ENCODE results near the gene SLC26A9.

SLC26A9 gene

DNA sequence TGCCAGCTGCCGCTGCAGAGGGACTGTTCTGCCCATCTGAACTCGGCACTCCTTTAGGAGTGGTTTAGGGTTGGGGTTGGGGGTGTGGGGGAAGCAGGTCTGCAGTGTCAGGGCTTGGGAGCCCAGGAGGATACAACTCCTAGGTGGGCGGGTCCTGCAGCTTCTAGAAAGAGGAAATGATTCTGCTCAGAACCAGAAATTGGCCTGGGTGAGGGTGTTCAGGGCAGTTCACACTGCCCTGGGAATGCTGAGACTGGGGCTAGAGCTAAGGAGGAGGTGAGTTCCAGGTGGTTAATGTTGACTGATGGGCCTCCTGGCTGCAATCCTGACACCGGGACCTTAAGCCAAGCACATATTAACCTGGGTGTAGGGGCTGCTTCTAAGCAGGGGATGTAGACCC, 4.8 kb upstream of the SLC26A9 start:
- H3K9me3 ChIP-seq (ENCODE audit: control insufficient read depth, low read length): no peaks in the 10 kb centered on the region
- no peak overlapping the region for H3K4me3 ChIP-seq (ENCODE audit: insufficient read depth in 1 of 2, low read depth in 1 of 2, low read length in 2 of 2)
- H3K4ac ChIP-seq (ENCODE audit: low read depth in 1 of 2, low read length in 2 of 2): no peak overlapping the region
- H2BK120ac ChIP-seq (ENCODE audit: low read depth, low read length): no peak overlapping the region
- H3K36me3 ChIP-seq (ENCODE audit: control insufficient read depth in 1 of 2, insufficient read depth in 2 of 2, low read depth in 1 of 2, low read length in 2 of 2): no peaks in the 10 kb centered on the region
- H3K18ac ChIP-seq (ENCODE audit: low read depth in 1 of 2, low read length in 2 of 2): no peak overlapping the region
- H3K79me1 ChIP-seq (replicated peaks; ENCODE audit: low read length, poor library complexity, severe bottlenecking): no peaks in the 10 kb centered on the region
- no peak overlapping the region for H2AFZ ChIP-seq (ENCODE audit: low read depth, low read length)
- H3K4me1 ChIP-seq (ENCODE audit: control insufficient read depth, insufficient read depth, low read depth, low read length): no peaks in the 10 kb centered on the region
- no peak overlapping the region for H2BK15ac ChIP-seq (ENCODE audit: low read depth, poor library complexity, severe bottlenecking)
- H2BK12ac ChIP-seq (ENCODE audit: low read length in 2 of 2): no peak overlapping the region
- H4K91ac ChIP-seq (ENCODE audit: low read length): no peak overlapping the region
- no peak overlapping the region for H3K23ac ChIP-seq (ENCODE audit: low read length in 2 of 2)
- no peak overlapping the region for H3K4me2 ChIP-seq (ENCODE audit: low read length, poor library complexity, severe bottlenecking)
- no peak overlapping the region for H2BK5ac ChIP-seq (ENCODE audit: low read depth, low read length, poor library complexity, severe bottlenecking)
- 92% methylated on average over 4 of the region's 4 CpGs for WGBS
- DNase-seq: no peak
- no peak overlapping the region for H3K9ac ChIP-seq (ENCODE audit: low read length)
- no peak overlapping the region for H4K8ac ChIP-seq (ENCODE audit: low read length)
- H3K14ac ChIP-seq (ENCODE audit: low read length in 2 of 2): no peak overlapping the region
- H3K27me3 ChIP-seq (ENCODE audit: control insufficient read depth in 1 of 2, insufficient read depth in 1 of 2, low read length in 2 of 2): peaks cover 47 to 80% of the 10 kb centered on the region in 2 experiments
- no peak overlapping the region for H3K27ac ChIP-seq (ENCODE audit: low read length, poor library complexity, severe bottlenecking)
- no peak overlapping the region for H2AK5ac ChIP-seq (ENCODE audit: low read length, severe bottlenecking)

DNA sequence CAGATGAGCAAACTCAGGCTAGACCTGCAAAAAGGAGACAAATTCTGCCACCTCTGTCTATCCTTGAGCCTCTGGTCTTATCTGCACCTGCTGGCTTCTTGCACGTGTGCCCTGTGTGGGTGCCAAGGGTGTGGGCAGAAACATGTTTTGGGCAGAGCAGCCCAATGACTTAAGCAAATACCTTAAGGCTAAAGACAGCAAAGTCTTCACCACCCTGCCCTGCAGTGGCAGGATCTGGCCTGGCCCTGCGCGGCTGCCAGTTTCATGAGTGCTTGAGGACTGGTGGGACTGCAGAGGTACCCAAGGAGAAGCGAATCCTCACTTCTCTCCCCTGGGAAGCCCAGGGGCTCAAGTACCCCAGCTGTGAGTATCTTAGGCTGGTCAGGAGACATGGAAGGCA, 3.8 kb upstream of the SLC26A9 start:
- H3K9ac ChIP-seq (ENCODE audit: low read length): no peak overlapping the region
- no peak overlapping the region for H4K91ac ChIP-seq (ENCODE audit: low read length)
- H3K4me2 ChIP-seq (ENCODE audit: low read length, poor library complexity, severe bottlenecking): no peak overlapping the region
- no peaks in the 10 kb centered on the region for H3K36me3 ChIP-seq (ENCODE audit: control insufficient read depth in 1 of 2, insufficient read depth in 2 of 2, low read depth in 1 of 2, low read length in 2 of 2)
- peak overlapping the region in 1 of 2 experiments; percentile 66 for H3K14ac ChIP-seq (ENCODE audit: low read length in 2 of 2)
- peaks cover 57 to 87% of the 10 kb centered on the region in 2 experiments for H3K27me3 ChIP-seq (ENCODE audit: control insufficient read depth in 1 of 2, insufficient read depth in 1 of 2, low read length in 2 of 2)
- no peak overlapping the region for H2BK5ac ChIP-seq (ENCODE audit: low read depth, low read length, poor library complexity, severe bottlenecking)
- H2BK12ac ChIP-seq (ENCODE audit: low read length in 2 of 2): no peak overlapping the region
- no peak overlapping the region for H3K4ac ChIP-seq (ENCODE audit: low read depth in 1 of 2, low read length in 2 of 2)
- no peak overlapping the region for H2BK120ac ChIP-seq (ENCODE audit: low read depth, low read length)
- H3K27ac ChIP-seq (ENCODE audit: low read length, poor library complexity, severe bottlenecking): no peak overlapping the region
- H3K4me1 ChIP-seq (ENCODE audit: control insufficient read depth, insufficient read depth, low read depth, low read length): no peaks in the 10 kb centered on the region
- DNase-seq: no peak
- 95% methylated on average over 4 of the region's 4 CpGs for WGBS
- H2AFZ ChIP-seq (ENCODE audit: low read depth, low read length): no peak overlapping the region
- H2AK5ac ChIP-seq (ENCODE audit: low read length, severe bottlenecking): no peak overlapping the region
- H3K18ac ChIP-seq (ENCODE audit: low read depth in 1 of 2, low read length in 2 of 2): no peak overlapping the region
- H3K79me1 ChIP-seq (replicated peaks; ENCODE audit: low read length, poor library complexity, severe bottlenecking): no peaks in the 10 kb centered on the region
- H2BK15ac ChIP-seq (ENCODE audit: low read depth, poor library complexity, severe bottlenecking): no peak overlapping the region
- H4K8ac ChIP-seq (ENCODE audit: low read length): no peak overlapping the region
- no peaks in the 10 kb centered on the region for H3K9me3 ChIP-seq (ENCODE audit: control insufficient read depth, low read length)
- H3K23ac ChIP-seq (ENCODE audit: low read length in 2 of 2): no peak overlapping the region
- H3K4me3 ChIP-seq (ENCODE audit: insufficient read depth in 1 of 2, low read depth in 1 of 2, low read length in 2 of 2): no peak overlapping the region

DNA sequence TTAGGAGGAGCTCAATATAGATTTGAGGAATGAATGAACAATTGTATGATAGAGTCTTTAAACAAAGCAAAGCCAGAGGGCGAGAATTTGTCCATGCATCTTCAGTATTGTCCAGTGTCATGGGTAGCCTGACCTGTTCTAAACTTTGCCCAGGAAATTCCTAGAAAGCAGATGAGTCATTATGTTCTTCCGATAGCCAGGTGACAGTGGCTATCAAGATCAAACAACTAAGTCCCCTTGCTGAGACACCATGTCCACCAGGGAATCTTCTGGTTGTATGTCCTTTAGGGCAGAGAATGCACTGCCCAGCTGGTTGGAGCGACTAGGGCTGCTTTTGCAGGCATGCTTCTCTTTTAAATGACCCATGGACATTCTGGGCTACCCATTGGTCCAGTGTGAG, 1.8 kb upstream of the SLC26A9 start:
- peaks cover 67 to 92% of the 10 kb centered on the region in 2 experiments for H3K27me3 ChIP-seq (ENCODE audit: control insufficient read depth in 1 of 2, insufficient read depth in 1 of 2, low read length in 2 of 2)
- H3K27ac ChIP-seq (ENCODE audit: low read length, poor library complexity, severe bottlenecking): no peak overlapping the region
- no peak overlapping the region for H4K8ac ChIP-seq (ENCODE audit: low read length)
- H3K14ac ChIP-seq (ENCODE audit: low read length in 2 of 2): no peak overlapping the region
- H3K79me1 ChIP-seq (replicated peaks; ENCODE audit: low read length, poor library complexity, severe bottlenecking): no peaks in the 10 kb centered on the region
- H2BK12ac ChIP-seq (ENCODE audit: low read length in 2 of 2): no peak overlapping the region
- H4K91ac ChIP-seq (ENCODE audit: low read length): no peak overlapping the region
- 82% methylated on average over 3 of the region's 3 CpGs for WGBS
- H2AFZ ChIP-seq (ENCODE audit: low read depth, low read length): no peak overlapping the region
- DNase-seq: no peak
- H3K4me3 ChIP-seq (ENCODE audit: insufficient read depth in 1 of 2, low read depth in 1 of 2, low read length in 2 of 2): no peak overlapping the region
- H3K36me3 ChIP-seq (ENCODE audit: control insufficient read depth in 1 of 2, insufficient read depth in 2 of 2, low read depth in 1 of 2, low read length in 2 of 2): no peaks in the 10 kb centered on the region
- no peak overlapping the region for H2BK120ac ChIP-seq (ENCODE audit: low read depth, low read length)
- H3K23ac ChIP-seq (ENCODE audit: low read length in 2 of 2): no peak overlapping the region
- H3K4ac ChIP-seq (ENCODE audit: low read depth in 1 of 2, low read length in 2 of 2): no peak overlapping the region
- H3K4me2 ChIP-seq (ENCODE audit: low read length, poor library complexity, severe bottlenecking): no peak overlapping the region
- no peak overlapping the region for H2BK15ac ChIP-seq (ENCODE audit: low read depth, poor library complexity, severe bottlenecking)
- H2AK5ac ChIP-seq (ENCODE audit: low read length, severe bottlenecking): no peak overlapping the region
- H3K4me1 ChIP-seq (ENCODE audit: control insufficient read depth, insufficient read depth, low read depth, low read length): no peaks in the 10 kb centered on the region
- H3K9ac ChIP-seq (ENCODE audit: low read length): no peak overlapping the region
- H3K9me3 ChIP-seq (ENCODE audit: control insufficient read depth, low read length): no peaks in the 10 kb centered on the region
- H2BK5ac ChIP-seq (ENCODE audit: low read depth, low read length, poor library complexity, severe bottlenecking): no peak overlapping the region
- no peak overlapping the region for H3K18ac ChIP-seq (ENCODE audit: low read depth in 1 of 2, low read length in 2 of 2)

DNA sequence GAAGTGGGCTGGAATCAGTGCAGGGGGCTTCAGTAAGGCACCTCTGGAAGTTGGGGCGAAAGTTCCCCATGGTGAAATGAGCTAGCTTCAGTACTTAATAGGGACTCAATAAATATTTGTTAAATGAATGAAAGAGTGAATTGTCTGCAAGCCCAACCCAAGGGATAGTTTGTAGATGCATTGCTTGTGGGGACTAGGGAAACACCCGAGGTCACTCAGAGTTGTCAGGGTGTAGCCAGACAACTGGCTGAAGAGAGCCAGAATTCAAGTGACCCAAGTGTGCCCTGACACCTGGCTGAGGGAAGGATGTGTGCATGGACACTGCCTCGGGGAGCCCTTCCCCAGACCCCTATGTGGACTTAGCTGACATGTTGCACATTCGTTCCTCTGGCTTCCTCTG, 1.3 kb upstream of the SLC26A9 start:
- no peak overlapping the region for H2BK15ac ChIP-seq (ENCODE audit: low read depth, poor library complexity, severe bottlenecking)
- H4K91ac ChIP-seq (ENCODE audit: low read length): no peak overlapping the region
- no peaks in the 10 kb centered on the region for H3K4me1 ChIP-seq (ENCODE audit: control insufficient read depth, insufficient read depth, low read depth, low read length)
- H3K79me1 ChIP-seq (replicated peaks; ENCODE audit: low read length, poor library complexity, severe bottlenecking): no peaks in the 10 kb centered on the region
- no peak overlapping the region for H3K4me2 ChIP-seq (ENCODE audit: low read length, poor library complexity, severe bottlenecking)
- H2AFZ ChIP-seq (ENCODE audit: low read depth, low read length): no peak overlapping the region
- H3K27me3 ChIP-seq (ENCODE audit: control insufficient read depth in 1 of 2, insufficient read depth in 1 of 2, low read length in 2 of 2): peaks cover 72 to 91% of the 10 kb centered on the region in 2 experiments
- H2BK120ac ChIP-seq (ENCODE audit: low read depth, low read length): no peak overlapping the region
- H4K8ac ChIP-seq (ENCODE audit: low read length): no peak overlapping the region
- no peak overlapping the region for H3K4ac ChIP-seq (ENCODE audit: low read depth in 1 of 2, low read length in 2 of 2)
- WGBS: 71% methylated on average over 2 of the region's 4 CpGs
- H3K9me3 ChIP-seq (ENCODE audit: control insufficient read depth, low read length): no peaks in the 10 kb centered on the region
- no peak overlapping the region for H3K27ac ChIP-seq (ENCODE audit: low read length, poor library complexity, severe bottlenecking)
- no peak overlapping the region for H3K14ac ChIP-seq (ENCODE audit: low read length in 2 of 2)
- H2BK5ac ChIP-seq (ENCODE audit: low read depth, low read length, poor library complexity, severe bottlenecking): no peak overlapping the region
- no peak overlapping the region for H3K18ac ChIP-seq (ENCODE audit: low read depth in 1 of 2, low read length in 2 of 2)
- no peak overlapping the region for H2BK12ac ChIP-seq (ENCODE audit: low read length in 2 of 2)
- no peak overlapping the region for H3K4me3 ChIP-seq (ENCODE audit: insufficient read depth in 1 of 2, low read depth in 1 of 2, low read length in 2 of 2)
- H3K9ac ChIP-seq (ENCODE audit: low read length): no peak overlapping the region
- H3K36me3 ChIP-seq (ENCODE audit: control insufficient read depth in 1 of 2, insufficient read depth in 2 of 2, low read depth in 1 of 2, low read length in 2 of 2): no peaks in the 10 kb centered on the region
- H2AK5ac ChIP-seq (ENCODE audit: low read length, severe bottlenecking): no peak overlapping the region
- DNase-seq: no peak
- no peak overlapping the region for H3K23ac ChIP-seq (ENCODE audit: low read length in 2 of 2)
